Right atrium auricular region (tissue), 2 donors: ENCODE results near the gene GFY. TPM values are rescaled to one million over a fixed set of nuclear protein-coding genes. Genes with fewer than 3 reads are reported as not detected.

Experiments
- DNase-seq: peaks from one replicate; pipeline ENCODE4 v3.0.0-alpha.2; 2019; ENCODE audit warnings: low spot score
- H3K27ac ChIP-seq, 2 donors: fragments of 200-600 bp; sonication (generic); 1 replicate in 1 of 2; 2 replicates in 1 of 2; pipeline ENCODE4 v1.5.1; 2016 to 2019
- H3K27me3 ChIP-seq, 2 donors: fragments of 200-600 bp; sonication (generic); one replicate each; pipeline versions ENCODE4 v1.5.1 to v1.6.0; 2017 to 2019
- H3K36me3 ChIP-seq: fragments of 200-600 bp; sonication (generic); one replicate; pipeline ENCODE4 v1.5.1; 2016
- H3K4me1 ChIP-seq, 2 donors: fragments of 200-600 bp; sonication (generic); one replicate each; pipeline versions ENCODE4 v1.5.1 to v1.6.0; 2017 to 2019
- H3K4me3 ChIP-seq, 2 donors: fragments of 200-600 bp; sonication (generic); 1 replicate in 1 of 2; 2 replicates in 1 of 2; pipeline ENCODE4 v1.5.1; 2017 to 2019; ENCODE audit warnings: mild to moderate bottlenecking in 1 of 2, moderate library complexity in 1 of 2
- H3K9me3 ChIP-seq, 2 donors: fragments of 200-600 bp; sonication (generic); one replicate each; pipeline ENCODE4 v1.5.1; 2019
- total RNA-seq, 2 donors: library from RNA; depleted of rRNA; stranded (reverse); fragments of >200 nt; gene quantifications; one replicate each; pipeline ENCODE4 v1.1.0, GENCODE V29; 2016
- TF ChIP-seq, protein P1 (sequence below), 2 donors: fragments of 200-600 bp; sonication (generic); IDR thresholded peaks; one replicate each; pipeline ENCODE4 v1.5.1; 2019; ENCODE audit warnings: antibody characterized with exemption in 2 of 2

GFY gene
- total RNA-seq, 2 donors from 2014 or later = not detected

DNA sequence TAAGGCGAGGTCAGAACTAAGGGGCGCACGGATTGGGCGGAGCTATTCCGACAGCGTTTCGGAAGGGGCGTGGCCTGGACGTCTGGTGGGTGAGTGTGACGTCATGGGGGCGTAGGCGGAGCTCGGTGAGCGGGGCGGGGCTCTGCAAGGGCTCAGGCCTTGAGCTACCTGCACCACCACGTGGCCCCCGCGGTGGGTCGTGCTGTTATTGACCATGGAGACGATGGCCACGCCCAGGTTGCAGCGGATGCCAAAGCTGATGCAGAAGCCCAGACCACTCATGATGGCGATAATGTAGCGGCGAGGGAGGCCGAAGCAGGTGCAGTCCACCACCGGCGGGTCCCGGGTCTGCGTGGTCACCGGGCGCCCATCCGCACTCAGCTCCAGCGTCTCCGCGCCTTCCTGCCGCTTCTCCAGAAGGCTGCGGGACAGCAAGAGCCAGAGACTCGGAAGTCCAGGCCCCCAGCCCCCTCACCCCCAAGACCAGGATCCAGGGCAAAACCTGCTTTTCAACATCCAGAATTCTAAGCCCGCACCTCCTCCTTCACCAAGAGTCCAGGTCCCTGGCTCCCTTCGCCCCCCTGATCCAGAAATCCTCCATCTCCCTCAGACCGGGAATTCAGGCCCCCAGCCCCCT lies 11.3 kb downstream of the GFY start:
- no peaks in the 10 kb centered on the region for H3K36me3 ChIP-seq
- peaks cover 10 to 23% of the 10 kb centered on the region in 2 donors for H3K27me3 ChIP-seq
- no peak for DNase-seq
- TF ChIP-seq, protein P1, sequence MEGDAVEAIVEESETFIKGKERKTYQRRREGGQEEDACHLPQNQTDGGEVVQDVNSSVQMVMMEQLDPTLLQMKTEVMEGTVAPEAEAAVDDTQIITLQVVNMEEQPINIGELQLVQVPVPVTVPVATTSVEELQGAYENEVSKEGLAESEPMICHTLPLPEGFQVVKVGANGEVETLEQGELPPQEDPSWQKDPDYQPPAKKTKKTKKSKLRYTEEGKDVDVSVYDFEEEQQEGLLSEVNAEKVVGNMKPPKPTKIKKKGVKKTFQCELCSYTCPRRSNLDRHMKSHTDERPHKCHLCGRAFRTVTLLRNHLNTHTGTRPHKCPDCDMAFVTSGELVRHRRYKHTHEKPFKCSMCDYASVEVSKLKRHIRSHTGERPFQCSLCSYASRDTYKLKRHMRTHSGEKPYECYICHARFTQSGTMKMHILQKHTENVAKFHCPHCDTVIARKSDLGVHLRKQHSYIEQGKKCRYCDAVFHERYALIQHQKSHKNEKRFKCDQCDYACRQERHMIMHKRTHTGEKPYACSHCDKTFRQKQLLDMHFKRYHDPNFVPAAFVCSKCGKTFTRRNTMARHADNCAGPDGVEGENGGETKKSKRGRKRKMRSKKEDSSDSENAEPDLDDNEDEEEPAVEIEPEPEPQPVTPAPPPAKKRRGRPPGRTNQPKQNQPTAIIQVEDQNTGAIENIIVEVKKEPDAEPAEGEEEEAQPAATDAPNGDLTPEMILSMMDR (IDR thresholded peaks at IDR 0.05) = no peak
- H3K9me3 ChIP-seq = no peaks in the 10 kb centered on the region
- no peak overlapping the region for H3K27ac ChIP-seq
- H3K4me1 ChIP-seq = peaks cover 0 to 12% of the 10 kb centered on the region in 2 donors
- H3K4me3 ChIP-seq = no peak overlapping the region

GRCh38 chr19:49437231-49437630 lies 12.0 kb downstream of the GFY start:
- no peaks in the 10 kb centered on the region for H3K9me3 ChIP-seq
- peaks cover 7 to 19% of the 10 kb centered on the region in 2 donors for H3K27me3 ChIP-seq
- H3K36me3 ChIP-seq = no peaks in the 10 kb centered on the region
- no peak overlapping the region for H3K4me3 ChIP-seq
- no peak for DNase-seq
- TF ChIP-seq, protein P1 (IDR thresholded peaks at IDR 0.05) = no peak
- no peak overlapping the region for H3K27ac ChIP-seq
- peaks cover 0 to 18% of the 10 kb centered on the region in 2 donors for H3K4me1 ChIP-seq

GRCh38 chr19:49438261-49438660 lies 13.1 kb downstream of the GFY start:
- TF ChIP-seq, protein P1 (IDR thresholded peaks at IDR 0.05) = no peak
- no peak for DNase-seq
- peaks cover 2 to 8% of the 10 kb centered on the region in 2 donors for H3K27me3 ChIP-seq
- H3K4me1 ChIP-seq = peaks cover 0 to 16% of the 10 kb centered on the region in 2 donors
- H3K36me3 ChIP-seq = no peaks in the 10 kb centered on the region
- H3K4me3 ChIP-seq = no peak overlapping the region
- no peak overlapping the region for H3K27ac ChIP-seq
- no peaks in the 10 kb centered on the region for H3K9me3 ChIP-seq

- no peak for DNase-seq
- H3K27ac ChIP-seq = no peak overlapping the region
- TF ChIP-seq, protein P1 (IDR thresholded peaks at IDR 0.05) = no peak
- H3K9me3 ChIP-seq = no peaks in the 10 kb centered on the region
- no peak overlapping the region for H3K4me3 ChIP-seq
- peaks cover 0 to 5% of the 10 kb centered on the region in 2 donors for H3K27me3 ChIP-seq
- no peaks in the 10 kb centered on the region for H3K36me3 ChIP-seq
- H3K4me1 ChIP-seq = peaks cover 0 to 16% of the 10 kb centered on the region in 2 donors
These were observed 14.6 kb downstream of the GFY start for GRCh38 chr19:49439836-49440235.

GRCh38 chr19:49440439-49441209 lies 15.4 kb downstream of the GFY start:
- H3K27ac ChIP-seq = no peak overlapping the region
- H3K4me3 ChIP-seq = peak overlapping the region; percentile 32 to 48
- H3K36me3 ChIP-seq = no peaks in the 10 kb centered on the region
- H3K27me3 ChIP-seq = peaks cover 0 to 5% of the 10 kb centered on the region in 2 donors
- H3K9me3 ChIP-seq = no peaks in the 10 kb centered on the region
- TF ChIP-seq, protein P1 (IDR thresholded peaks at IDR 0.05) = no peak
- no peak for DNase-seq
- peaks cover 0 to 16% of the 10 kb centered on the region in 2 donors for H3K4me1 ChIP-seq
